Measurements from ENCODE around the gene SH3YL1. TPM values are rescaled to one million over a fixed set of nuclear protein-coding genes. Genes with fewer than 3 reads are reported as not detected.

Gene SH3YL1
- total RNA-seq, 1 donor from 2014 or later, result 27.3 TPM

DNA sequence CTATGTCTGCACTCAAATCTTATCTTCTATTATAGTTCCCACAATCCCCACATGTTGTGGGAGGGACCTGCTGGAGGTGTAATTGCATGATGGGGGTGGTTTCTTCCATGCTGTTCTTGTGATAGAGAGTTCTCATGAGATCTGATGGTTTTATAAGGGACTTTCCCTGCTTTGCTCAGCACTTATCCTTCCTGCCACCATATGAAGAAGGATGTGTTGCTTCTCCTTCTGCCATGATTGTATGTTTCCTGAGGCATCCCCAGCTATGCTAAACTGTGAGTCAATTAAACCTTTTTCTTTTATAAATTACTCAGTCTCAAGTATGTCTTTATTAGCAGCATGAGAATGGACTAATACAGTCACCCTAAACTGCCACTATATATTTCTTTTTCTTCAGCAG lies 79.1 kb downstream of the SH3YL1 start:
- Histone ChIP-seq H3K36me3 (ENCODE audit: insufficient read depth, low read length) (no peaks in the 10 kb centered on the region), H3K9me3 (ENCODE audit: insufficient read depth, low read depth, low read length) (peaks cover 3% of the 10 kb centered on the region), H3K79me2 (ENCODE audit: insufficient read depth, low read length) (no peaks in the 10 kb centered on the region), H3K27ac (ENCODE audit: low read depth, low read length) (no peak overlapping the region), H3K4me3 (ENCODE audit: insufficient read depth, low read depth, low read length) (no peak overlapping the region), H4K20me1 (ENCODE audit: insufficient read depth, low read length) (no peaks in the 10 kb centered on the region), H3K27me3 (ENCODE audit: insufficient read depth, low read length) (no peaks in the 10 kb centered on the region), H3K4me1 (ENCODE audit: insufficient read depth, low read length) (no peaks in the 10 kb centered on the region), H3K4me2 (ENCODE audit: low read length) (no peak overlapping the region), H3K9ac (ENCODE audit: low read length) (no peak overlapping the region), H2AFZ (ENCODE audit: low read depth, low read length) (no peak overlapping the region)
- Mint-ChIP-seq H3K9me3 (ENCODE audit: unreplicated experiment) (peaks cover 6% of the 10 kb centered on the region), H3K27ac (ENCODE audit: unreplicated experiment) (no peak overlapping the region), H3K4me3 (ENCODE audit: unreplicated experiment) (no peak overlapping the region), H3K4me1 (ENCODE audit: low read depth, unreplicated experiment) (peaks cover 4% of the 10 kb centered on the region), H3K27me3 (ENCODE audit: low read depth, unreplicated experiment) (no peaks in the 10 kb centered on the region), H3K36me3 (ENCODE audit: low read depth, unreplicated experiment) (no peaks in the 10 kb centered on the region)
- no peak for TF ChIP-seq EZH2 (IDR thresholded peaks at IDR 0.05; ENCODE audit: insufficient read depth, low read length)
- TF ChIP-seq, protein P1, sequence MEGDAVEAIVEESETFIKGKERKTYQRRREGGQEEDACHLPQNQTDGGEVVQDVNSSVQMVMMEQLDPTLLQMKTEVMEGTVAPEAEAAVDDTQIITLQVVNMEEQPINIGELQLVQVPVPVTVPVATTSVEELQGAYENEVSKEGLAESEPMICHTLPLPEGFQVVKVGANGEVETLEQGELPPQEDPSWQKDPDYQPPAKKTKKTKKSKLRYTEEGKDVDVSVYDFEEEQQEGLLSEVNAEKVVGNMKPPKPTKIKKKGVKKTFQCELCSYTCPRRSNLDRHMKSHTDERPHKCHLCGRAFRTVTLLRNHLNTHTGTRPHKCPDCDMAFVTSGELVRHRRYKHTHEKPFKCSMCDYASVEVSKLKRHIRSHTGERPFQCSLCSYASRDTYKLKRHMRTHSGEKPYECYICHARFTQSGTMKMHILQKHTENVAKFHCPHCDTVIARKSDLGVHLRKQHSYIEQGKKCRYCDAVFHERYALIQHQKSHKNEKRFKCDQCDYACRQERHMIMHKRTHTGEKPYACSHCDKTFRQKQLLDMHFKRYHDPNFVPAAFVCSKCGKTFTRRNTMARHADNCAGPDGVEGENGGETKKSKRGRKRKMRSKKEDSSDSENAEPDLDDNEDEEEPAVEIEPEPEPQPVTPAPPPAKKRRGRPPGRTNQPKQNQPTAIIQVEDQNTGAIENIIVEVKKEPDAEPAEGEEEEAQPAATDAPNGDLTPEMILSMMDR (IDR thresholded peaks at IDR 0.05; ENCODE audit: insufficient read depth, low read depth, low read length), result no peak
- FAIRE-seq (no peak), DNase-seq (ENCODE audit: low read depth) (no peak)

DNA sequence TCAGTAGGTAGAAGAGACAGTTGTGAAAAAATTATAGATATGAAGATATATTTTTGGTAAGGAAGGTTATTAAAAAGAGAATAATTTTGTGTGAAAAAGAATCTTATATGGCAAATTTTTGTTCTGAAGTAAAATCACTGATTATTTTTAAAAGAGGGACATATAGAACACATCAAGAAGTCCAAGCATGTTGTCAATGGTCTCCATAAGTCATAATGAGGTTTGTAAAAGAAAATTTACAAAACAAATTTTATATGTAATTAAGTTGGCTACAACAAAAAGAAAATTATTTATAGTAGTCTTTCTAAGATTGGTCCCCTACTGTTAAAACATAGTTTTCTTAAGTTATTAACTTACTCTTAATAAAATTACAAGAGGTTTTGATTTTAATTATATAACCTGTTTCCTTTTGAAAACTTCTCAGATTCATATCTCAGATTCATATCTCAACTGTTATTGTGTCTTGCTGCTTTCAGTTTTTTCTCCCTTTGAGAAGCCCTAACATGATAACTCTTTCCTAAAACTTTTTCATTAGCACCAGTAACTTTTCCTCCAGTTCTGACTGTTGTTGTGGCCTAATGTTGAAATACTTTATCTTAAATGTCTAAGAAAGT lies 81.2 kb downstream of the SH3YL1 start:
- Histone ChIP-seq H3K79me2 (ENCODE audit: insufficient read depth, low read length) (no peaks in the 10 kb centered on the region), H3K36me3 (ENCODE audit: insufficient read depth, low read length) (no peaks in the 10 kb centered on the region), H4K20me1 (ENCODE audit: insufficient read depth, low read length) (no peaks in the 10 kb centered on the region), H3K27me3 (ENCODE audit: insufficient read depth, low read length) (no peaks in the 10 kb centered on the region), H3K27ac (ENCODE audit: low read depth, low read length) (no peak overlapping the region), H3K9me3 (ENCODE audit: insufficient read depth, low read depth, low read length) (peaks cover 3% of the 10 kb centered on the region), H3K9ac (ENCODE audit: low read length) (no peak overlapping the region), H3K4me3 (ENCODE audit: insufficient read depth, low read depth, low read length) (no peak overlapping the region), H3K4me1 (ENCODE audit: insufficient read depth, low read length) (no peaks in the 10 kb centered on the region), H2AFZ (ENCODE audit: low read depth, low read length) (no peak overlapping the region), H3K4me2 (ENCODE audit: low read length) (no peak overlapping the region)
- Mint-ChIP-seq H3K9me3 (ENCODE audit: unreplicated experiment) (peaks cover 8% of the 10 kb centered on the region), H3K36me3 (ENCODE audit: low read depth, unreplicated experiment) (no peaks in the 10 kb centered on the region), H3K27ac (ENCODE audit: unreplicated experiment) (no peak overlapping the region), H3K27me3 (ENCODE audit: low read depth, unreplicated experiment) (peaks cover 3% of the 10 kb centered on the region), H3K4me1 (ENCODE audit: low read depth, unreplicated experiment) (peaks cover 9% of the 10 kb centered on the region), H3K4me3 (ENCODE audit: unreplicated experiment) (no peak overlapping the region)
- FAIRE-seq, result no peak
- no peak for DNase-seq (ENCODE audit: low read depth)
- TF ChIP-seq, protein P1 (IDR thresholded peaks at IDR 0.05; ENCODE audit: insufficient read depth, low read depth, low read length), result no peak
- TF ChIP-seq EZH2 (IDR thresholded peaks at IDR 0.05; ENCODE audit: insufficient read depth, low read length), result no peak

DNA sequence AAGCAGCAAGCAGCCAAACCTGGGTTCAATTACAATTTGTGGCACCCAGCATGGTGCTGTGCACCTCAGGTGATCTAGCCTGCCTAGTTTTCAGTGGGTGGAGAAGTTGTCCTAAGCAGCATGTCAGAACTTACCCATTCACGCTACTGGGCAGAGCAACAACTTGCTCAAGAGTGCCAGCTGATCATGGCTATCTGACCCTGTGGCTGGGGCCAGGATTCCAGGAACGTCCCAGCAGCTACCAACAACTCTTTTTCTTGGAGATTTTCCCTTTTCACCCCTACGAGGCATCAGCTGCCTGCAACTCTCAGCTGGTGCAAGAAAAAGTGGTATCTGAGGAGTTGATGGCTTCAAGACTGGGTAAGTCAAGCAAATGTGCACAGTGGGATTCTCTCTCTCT lies 83.5 kb downstream of the SH3YL1 start:
- H3K36me3 Mint-ChIP-seq (ENCODE audit: low read depth, unreplicated experiment), result no peaks in the 10 kb centered on the region
- DNase-seq (ENCODE audit: low read depth) (no peak), FAIRE-seq (no peak)
- no peaks in the 10 kb centered on the region for H4K20me1 ChIP-seq (ENCODE audit: insufficient read depth, low read length)
- no peaks in the 10 kb centered on the region for H3K9me3 ChIP-seq (ENCODE audit: insufficient read depth, low read depth, low read length)
- H2AFZ ChIP-seq (ENCODE audit: low read depth, low read length), result no peak overlapping the region
- H3K4me1 Mint-ChIP-seq (ENCODE audit: low read depth, unreplicated experiment), result peaks cover 27% of the 10 kb centered on the region
- no peaks in the 10 kb centered on the region for H3K36me3 ChIP-seq (ENCODE audit: insufficient read depth, low read length)
- no peaks in the 10 kb centered on the region for H3K27me3 ChIP-seq (ENCODE audit: insufficient read depth, low read length)
- H3K27ac ChIP-seq (ENCODE audit: low read depth, low read length), result no peak overlapping the region
- TF ChIP-seq, protein P1 (IDR thresholded peaks at IDR 0.05; ENCODE audit: insufficient read depth, low read depth, low read length), result no peak
- TF ChIP-seq EZH2 (IDR thresholded peaks at IDR 0.05; ENCODE audit: insufficient read depth, low read length), result no peak
- H3K9me3 Mint-ChIP-seq (ENCODE audit: unreplicated experiment), result peaks cover 6% of the 10 kb centered on the region
- H3K4me3 Mint-ChIP-seq (ENCODE audit: unreplicated experiment), result no peak overlapping the region
- H3K9ac ChIP-seq (ENCODE audit: low read length), result no peak overlapping the region
- H3K79me2 ChIP-seq (ENCODE audit: insufficient read depth, low read length), result no peaks in the 10 kb centered on the region
- H3K4me3 ChIP-seq (ENCODE audit: insufficient read depth, low read depth, low read length), result no peak overlapping the region
- H3K27me3 Mint-ChIP-seq (ENCODE audit: low read depth, unreplicated experiment), result peaks cover 3% of the 10 kb centered on the region
- no peaks in the 10 kb centered on the region for H3K4me1 ChIP-seq (ENCODE audit: insufficient read depth, low read length)
- no peak overlapping the region for H3K4me2 ChIP-seq (ENCODE audit: low read length)
- no peak overlapping the region for H3K27ac Mint-ChIP-seq (ENCODE audit: unreplicated experiment)
